Neural progenitor cell (in vitro differentiated cells): ENCODE data around the gene TBC1D2. TPM values are rescaled to one million over a fixed set of nuclear protein-coding genes. Genes with fewer than 3 reads are reported as not detected.

Source experiments
- DNase-seq: peaks from one replicate; pipeline ENCODE4 v3.0.0-alpha.2; 2016; ENCODE audit warnings: low spot score
- H2AFZ ChIP-seq: fragments of 200-600 bp; sonication (generic); replicated peaks from 2 replicates; pipeline ENCODE4 v1.6.1; 2016; ENCODE audit warnings: antibody characterized with exemption
- H3F3A ChIP-seq: fragments of 200-600 bp; sonication (generic); 2 replicates; pipeline ENCODE4 v1.6.1; 2016; ENCODE audit warnings: antibody characterized with exemption, low read depth
- H3K27ac ChIP-seq: fragments of 200-600 bp; sonication (generic); 2 replicates; pipeline ENCODE4 v1.5.1; 2016; ENCODE audit warnings: mild to moderate bottlenecking
- H3K27me3 ChIP-seq: fragments of 200-600 bp; sonication (generic); 2 replicates; pipeline ENCODE4 v1.6.1; 2016; ENCODE audit warnings: mild to moderate bottlenecking, moderate library complexity
- H3K36me3 ChIP-seq: fragments of 200-600 bp; sonication (generic); 2 replicates; pipeline ENCODE4 v1.5.1; 2016
- H3K4me1 ChIP-seq: fragments of 200-600 bp; sonication (generic); 2 replicates; pipeline ENCODE4 v1.6.1; 2016; ENCODE audit warnings: mixed run types
- H3K4me2 ChIP-seq: fragments of 200-600 bp; sonication (generic); 2 replicates; pipeline ENCODE4 v1.6.1; 2016
- H3K4me3 ChIP-seq: fragments of 200-600 bp; sonication (generic); 2 replicates; pipeline ENCODE4 v1.5.1; 2016
- H3K79me2 ChIP-seq: fragments of 200-600 bp; sonication (generic); 2 replicates; pipeline ENCODE4 v1.6.1; 2016; ENCODE audit warnings: low read depth
- H3K9ac ChIP-seq: fragments of 200-600 bp; sonication (generic); 2 replicates; pipeline ENCODE4 v1.6.1; 2016
- H3K9me3 ChIP-seq: fragments of 200-600 bp; sonication (generic); 2 replicates; pipeline ENCODE4 v1.5.1; 2016; ENCODE audit warnings: low read depth
- H4K20me1 ChIP-seq: fragments of 200-600 bp; sonication (generic); 2 replicates; pipeline ENCODE4 v1.6.1; 2016; ENCODE audit warnings: low read depth
- H3K27ac Mint-ChIP-seq: 3 replicates; pipeline ENCODE4 v1.8.0; 2021; ENCODE audit warnings: mixed read lengths
- H3K27me3 Mint-ChIP-seq: 2 replicates; pipeline ENCODE4 v1.8.0; 2022; ENCODE audit warnings: low read depth, mild to moderate bottlenecking, inconsistent platforms, moderate library complexity, mixed read lengths; ENCODE audit not compliant: insufficient read depth
- H3K36me3 Mint-ChIP-seq: 3 replicates; pipeline ENCODE4 v1.8.0; 2021; ENCODE audit warnings: mixed read lengths
- H3K4me1 Mint-ChIP-seq: 3 replicates; pipeline ENCODE4 v1.8.0; 2021; ENCODE audit warnings: mixed read lengths
- H3K4me3 Mint-ChIP-seq: 3 replicates; pipeline ENCODE4 v1.8.0; 2021; ENCODE audit warnings: mild to moderate bottlenecking, moderate library complexity, mixed read lengths
- H3K9me3 Mint-ChIP-seq: 3 replicates; pipeline ENCODE4 v1.8.0; 2020; ENCODE audit warnings: mixed read lengths
- CTCF ChIP-seq: fragments of 200-600 bp; sonication (generic); IDR thresholded peaks from 2 replicates; pipeline ENCODE4 v1.5.1; 2017; ENCODE audit warnings: antibody characterized with exemption, mild to moderate bottlenecking
- EZH2 ChIP-seq: fragments of 200-600 bp; sonication (generic); IDR thresholded peaks from 2 replicates; pipeline ENCODE4 v1.6.1; 2017; ENCODE audit warnings: antibody characterized with exemption, mild to moderate bottlenecking, moderate library complexity
- EZH2phosphoT487 ChIP-seq: fragments of 200-600 bp; sonication (generic); IDR thresholded peaks from 2 replicates; pipeline ENCODE4 v1.6.1; 2017; ENCODE audit warnings: antibody characterized with exemption
- total RNA-seq: library from RNA; depleted of rRNA; stranded (reverse); fragments of >200 nt; gene quantifications from 2 replicates; pipeline ENCODE4 v1.2.3, GENCODE V29; 2015; ENCODE audit warnings: low replicate concordance

TBC1D2 gene
- total RNA-seq, 1 donor from 2014 or later = 0.41 TPM

- Histone ChIP-seq H3K9ac (no peak overlapping the region), H3K27me3 (no peaks in the 10 kb centered on the region), H3K79me2 (no peaks in the 10 kb centered on the region), H4K20me1 (no peaks in the 10 kb centered on the region), H2AFZ (no peak overlapping the region), H3K4me3 (no peak overlapping the region), H3K4me1 (no peaks in the 10 kb centered on the region), H3K9me3 (no peaks in the 10 kb centered on the region), H3F3A (no peaks in the 10 kb centered on the region), H3K36me3 (no peaks in the 10 kb centered on the region), H3K27ac (no peak overlapping the region), H3K4me2 (no peak overlapping the region)
- TF ChIP-seq EZH2 (no peak), CTCF (no peak), EZH2phosphoT487 (no peak)
- DNase-seq = no peak
- peaks cover 25% of the 10 kb centered on the region for H3K4me1 Mint-ChIP-seq
- H3K27ac Mint-ChIP-seq = no peak overlapping the region
- H3K4me3 Mint-ChIP-seq = no peak overlapping the region
- H3K27me3 Mint-ChIP-seq = peaks cover 5% of the 10 kb centered on the region
- H3K9me3 Mint-ChIP-seq = no peaks in the 10 kb centered on the region
- no peaks in the 10 kb centered on the region for H3K36me3 Mint-ChIP-seq
Measured at GRCh38 chr9:98225015-98225442, 30.4 kb downstream of the TBC1D2 start.

- no peak overlapping the region for H3K4me3 Mint-ChIP-seq
- H3K4me1 Mint-ChIP-seq = peaks cover 34% of the 10 kb centered on the region
- H3K27me3 Mint-ChIP-seq = peaks cover 2% of the 10 kb centered on the region
- Histone ChIP-seq H3K4me3 (no peak overlapping the region), H3K4me2 (no peak overlapping the region), H3K4me1 (peaks cover 7% of the 10 kb centered on the region), H3F3A (peaks cover 6% of the 10 kb centered on the region), H2AFZ (no peak overlapping the region), H3K36me3 (no peaks in the 10 kb centered on the region), H3K27me3 (no peaks in the 10 kb centered on the region), H3K9me3 (no peaks in the 10 kb centered on the region), H4K20me1 (no peaks in the 10 kb centered on the region), H3K27ac (no peak overlapping the region), H3K9ac (no peak overlapping the region), H3K79me2 (no peaks in the 10 kb centered on the region)
- H3K27ac Mint-ChIP-seq = no peak overlapping the region
- H3K9me3 Mint-ChIP-seq = no peaks in the 10 kb centered on the region
- no peak for DNase-seq
- no peaks in the 10 kb centered on the region for H3K36me3 Mint-ChIP-seq
- TF ChIP-seq EZH2 (no peak), CTCF (no peak), EZH2phosphoT487 (no peak)
Measured at GRCh38 chr9:98222885-98223691, 32.4 kb downstream of the TBC1D2 start.

GRCh38 chr9:98220911-98221310 lies 34.5 kb downstream of the TBC1D2 start:
- no peak overlapping the region for H2AFZ ChIP-seq
- no peak overlapping the region for H3K9ac ChIP-seq
- no peaks in the 10 kb centered on the region for H3K36me3 Mint-ChIP-seq
- H4K20me1 ChIP-seq = no peaks in the 10 kb centered on the region
- H3K27ac Mint-ChIP-seq = no peak overlapping the region
- DNase-seq = no peak
- peaks cover 7% of the 10 kb centered on the region for H3K4me1 ChIP-seq
- H3F3A ChIP-seq = peaks cover 6% of the 10 kb centered on the region
- no peaks in the 10 kb centered on the region for H3K27me3 ChIP-seq
- no peaks in the 10 kb centered on the region for H3K36me3 ChIP-seq
- peaks cover 29% of the 10 kb centered on the region for H3K4me1 Mint-ChIP-seq
- H3K79me2 ChIP-seq = no peaks in the 10 kb centered on the region
- H3K27ac ChIP-seq = no peak overlapping the region
- H3K9me3 Mint-ChIP-seq = no peaks in the 10 kb centered on the region
- no peak overlapping the region for H3K4me3 ChIP-seq
- no peak overlapping the region for H3K4me2 ChIP-seq
- peaks cover 2% of the 10 kb centered on the region for H3K27me3 Mint-ChIP-seq
- no peak overlapping the region for H3K4me3 Mint-ChIP-seq
- H3K9me3 ChIP-seq = no peaks in the 10 kb centered on the region
- no peak for TF ChIP-seq CTCF
- TF ChIP-seq EZH2 = no peak
- no peak for TF ChIP-seq EZH2phosphoT487
